ENCODE data around the gene CDK13.

The CDK13 gene

DNA sequence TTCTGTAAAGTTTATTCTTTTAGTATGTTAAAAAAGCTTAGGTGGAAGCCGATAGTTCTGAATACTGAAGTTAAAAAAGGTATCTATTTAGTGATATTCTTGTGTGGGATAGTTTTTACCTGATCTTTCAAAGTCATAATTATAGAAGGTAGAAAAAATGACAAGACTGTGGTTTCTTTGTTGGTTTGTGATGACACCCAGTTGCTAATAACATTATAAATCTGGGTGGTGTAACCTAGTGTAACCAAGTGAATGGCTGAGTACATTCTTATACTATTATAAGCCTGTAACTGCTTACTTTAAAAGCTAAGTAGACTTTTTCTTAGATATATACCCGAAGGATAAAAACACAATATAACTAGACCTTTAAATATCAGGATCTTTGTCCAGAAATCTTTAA is 2.3 kb downstream of the CDK13 start:
- no peak for ATAC-seq (replicated peaks; ENCODE audit: extremely low read depth, poor library complexity, severe bottlenecking)
- no peaks in the 10 kb centered on the region for H3K9me3 Mint-ChIP-seq
- no peaks in the 10 kb centered on the region for H3K27me3 Mint-ChIP-seq
- H3K4me1 Mint-ChIP-seq, result peaks cover 61% of the 10 kb centered on the region
- H3K36me3 Mint-ChIP-seq (ENCODE audit: insufficient read depth), result peaks cover 38% of the 10 kb centered on the region
- peak overlapping the region; percentile 95 for H3K4me3 Mint-ChIP-seq
- H3K27ac Mint-ChIP-seq (ENCODE audit: low read depth), result peak overlapping the region; percentile 99
- no peak for DNase-seq (ENCODE audit: low spot score in 2 of 2)

GRCh38 chr7:39952803-39953202 is 2.7 kb downstream of the CDK13 start:
- DNase-seq (ENCODE audit: low spot score in 2 of 2) (no peak), ATAC-seq (replicated peaks; ENCODE audit: extremely low read depth, poor library complexity, severe bottlenecking) (no peak)
- peaks cover 38% of the 10 kb centered on the region for H3K36me3 Mint-ChIP-seq (ENCODE audit: insufficient read depth)
- peak overlapping the region; percentile 99 for H3K27ac Mint-ChIP-seq (ENCODE audit: low read depth)
- H3K4me1 Mint-ChIP-seq, result peaks cover 61% of the 10 kb centered on the region
- peak overlapping the region; percentile 95 for H3K4me3 Mint-ChIP-seq
- no peaks in the 10 kb centered on the region for H3K9me3 Mint-ChIP-seq
- no peaks in the 10 kb centered on the region for H3K27me3 Mint-ChIP-seq

- H3K4me3 Mint-ChIP-seq, result peak overlapping the region; percentile 95
- no peaks in the 10 kb centered on the region for H3K27me3 Mint-ChIP-seq
- DNase-seq (ENCODE audit: low spot score in 2 of 2) (no peak), ATAC-seq (replicated peaks; ENCODE audit: extremely low read depth, poor library complexity, severe bottlenecking) (no peak)
- H3K36me3 Mint-ChIP-seq (ENCODE audit: insufficient read depth), result peaks cover 31% of the 10 kb centered on the region
- H3K27ac Mint-ChIP-seq (ENCODE audit: low read depth), result peak overlapping the region; percentile 6
- peaks cover 61% of the 10 kb centered on the region for H3K4me1 Mint-ChIP-seq
- H3K9me3 Mint-ChIP-seq, result no peaks in the 10 kb centered on the region
These were observed 4.6 kb downstream of the CDK13 start for GRCh38 chr7:39954694-39955093.

DNA sequence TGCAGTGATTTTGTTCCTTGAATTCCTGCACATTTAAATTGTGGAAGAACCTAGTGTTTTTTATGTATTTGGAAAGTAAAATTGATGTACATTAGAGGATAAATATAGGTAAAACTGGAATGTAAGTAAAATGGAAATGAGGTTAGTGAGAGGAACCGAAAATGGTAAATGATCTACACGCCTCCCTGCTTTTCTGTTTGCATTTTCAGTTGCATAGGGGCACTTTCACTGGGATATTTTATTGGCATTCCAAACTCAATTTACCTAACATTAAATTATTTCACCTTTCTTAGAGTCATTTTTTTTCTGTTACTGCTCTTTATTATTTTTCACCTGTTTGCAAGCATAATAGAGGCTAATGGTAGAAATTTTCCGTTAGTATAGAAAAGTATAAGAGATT is 8.0 kb downstream of the CDK13 start:
- Mint-ChIP-seq H3K36me3 (ENCODE audit: insufficient read depth) (peaks cover 22% of the 10 kb centered on the region), H3K4me1 (peaks cover 68% of the 10 kb centered on the region), H3K27ac (ENCODE audit: low read depth) (no peak overlapping the region), H3K27me3 (no peaks in the 10 kb centered on the region), H3K4me3 (no peak overlapping the region), H3K9me3 (no peaks in the 10 kb centered on the region)
- no peak for DNase-seq (ENCODE audit: low spot score in 2 of 2)
- no peak for ATAC-seq (replicated peaks; ENCODE audit: extremely low read depth, poor library complexity, severe bottlenecking)

DNA sequence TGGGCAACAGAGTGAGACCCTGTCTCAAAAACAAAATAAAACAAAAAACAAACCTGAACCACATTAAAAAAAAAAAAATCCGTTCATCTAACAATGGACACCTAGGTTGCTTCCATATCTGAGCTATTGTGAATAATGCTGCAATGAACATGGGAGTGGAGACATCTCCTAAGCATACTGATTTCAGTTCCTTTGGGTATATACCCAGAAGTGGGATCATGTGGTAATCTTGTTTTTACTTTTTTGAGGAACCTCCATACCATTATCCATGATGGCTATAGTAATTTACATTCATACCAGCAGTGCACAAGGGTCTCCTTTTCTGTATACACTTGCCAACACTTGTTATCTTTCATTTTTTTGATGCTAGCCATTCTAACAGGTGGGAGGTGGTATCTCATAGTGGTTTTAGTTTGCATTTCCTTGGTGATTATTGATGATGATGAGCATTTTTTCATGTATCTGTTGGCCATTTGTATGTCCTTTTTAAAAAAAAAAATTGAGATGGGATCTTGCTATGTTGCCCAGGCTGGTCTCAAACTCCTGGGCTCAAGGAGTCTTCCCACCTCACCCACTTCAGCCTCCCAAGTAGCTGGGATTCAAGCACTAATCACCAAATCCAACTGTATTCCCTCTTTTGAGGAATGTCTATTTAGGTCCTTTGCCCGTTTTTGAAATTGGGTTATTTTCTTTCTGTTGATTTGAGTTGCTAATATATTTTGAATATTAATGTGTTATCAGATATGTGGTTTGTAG is 17.5 kb downstream of the CDK13 start:
- Mint-ChIP-seq H3K27ac (ENCODE audit: low read depth) (peak overlapping the region; percentile 47), H3K4me3 (peak overlapping the region; percentile 42)

GRCh38 chr7:39969431-39969830 is 19.4 kb downstream of the CDK13 start:
- Mint-ChIP-seq H3K9me3 (no peaks in the 10 kb centered on the region), H3K36me3 (ENCODE audit: insufficient read depth) (peaks cover 8% of the 10 kb centered on the region), H3K4me1 (peaks cover 80% of the 10 kb centered on the region), H3K4me3 (peak overlapping the region; percentile 42), H3K27ac (ENCODE audit: low read depth) (peak overlapping the region; percentile 22), H3K27me3 (no peaks in the 10 kb centered on the region)
- DNase-seq (ENCODE audit: low spot score in 2 of 2) (no peak), ATAC-seq (replicated peaks; ENCODE audit: extremely low read depth, poor library complexity, severe bottlenecking) (no peak)

More for the DNA sequence above, 17.5 kb downstream of the CDK13 start:
- H3K9me3 Mint-ChIP-seq, result no peaks in the 10 kb centered on the region
- H3K36me3 Mint-ChIP-seq (ENCODE audit: insufficient read depth), result peaks cover 8% of the 10 kb centered on the region
- ATAC-seq (replicated peaks; ENCODE audit: extremely low read depth, poor library complexity, severe bottlenecking) (no peak), DNase-seq (ENCODE audit: low spot score in 2 of 2) (no peak)
- no peaks in the 10 kb centered on the region for H3K27me3 Mint-ChIP-seq
- peaks cover 85% of the 10 kb centered on the region for H3K4me1 Mint-ChIP-seq

GRCh38 chr7:39971924-39972323 is 21.9 kb downstream of the CDK13 start:
- ATAC-seq (replicated peaks; ENCODE audit: extremely low read depth, poor library complexity, severe bottlenecking), result no peak
- Mint-ChIP-seq H3K27ac (ENCODE audit: low read depth) (no peak overlapping the region), H3K4me3 (no peak overlapping the region), H3K4me1 (peaks cover 62% of the 10 kb centered on the region), H3K9me3 (no peaks in the 10 kb centered on the region), H3K36me3 (ENCODE audit: insufficient read depth) (peaks cover 12% of the 10 kb centered on the region), H3K27me3 (no peaks in the 10 kb centered on the region)
- no peak for DNase-seq (ENCODE audit: low spot score in 2 of 2)

- Mint-ChIP-seq H3K4me3 (no peak overlapping the region), H3K36me3 (ENCODE audit: insufficient read depth) (peaks cover 8% of the 10 kb centered on the region), H3K4me1 (peaks cover 43% of the 10 kb centered on the region), H3K27me3 (no peaks in the 10 kb centered on the region), H3K9me3 (no peaks in the 10 kb centered on the region), H3K27ac (ENCODE audit: low read depth) (no peak overlapping the region)
- ATAC-seq (replicated peaks; ENCODE audit: extremely low read depth, poor library complexity, severe bottlenecking) (no peak), DNase-seq (ENCODE audit: low spot score in 2 of 2) (no peak)
These were observed 23.7 kb downstream of the CDK13 start for GRCh38 chr7:39973801-39974200.

DNA sequence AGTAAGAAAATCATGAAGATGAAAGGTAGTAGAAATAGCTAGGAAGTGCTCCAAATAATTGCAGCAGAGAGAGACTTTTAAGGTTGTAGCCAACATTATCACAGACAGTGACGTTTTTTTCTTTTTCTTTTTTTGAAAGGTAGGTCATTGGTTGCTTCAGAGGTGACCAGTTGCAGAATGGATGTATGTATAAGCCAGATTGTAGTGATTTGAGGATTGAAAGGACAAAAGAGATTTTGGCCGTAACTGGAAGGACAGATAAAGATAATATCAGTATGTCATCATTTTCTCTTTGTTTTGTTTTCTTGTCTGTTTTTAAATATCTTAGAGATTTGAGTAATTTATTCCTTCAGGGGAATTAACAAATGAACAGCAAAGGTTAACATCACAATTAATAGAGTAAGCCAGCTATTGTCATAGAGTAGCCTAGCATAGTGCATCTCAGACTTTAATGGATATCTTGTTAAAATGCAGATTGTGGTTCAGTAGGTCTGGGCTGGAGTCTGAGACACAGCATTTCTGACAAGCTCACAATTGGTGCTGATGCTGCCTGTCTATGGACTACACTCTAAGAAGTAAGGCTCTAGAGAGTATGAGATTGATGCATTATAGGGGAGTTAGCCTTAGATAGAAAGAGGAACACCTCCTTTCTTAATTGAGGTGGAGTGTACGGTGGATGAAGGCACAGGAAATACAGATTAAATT is 28.3 kb downstream of the CDK13 start:
- H3K4me1 Mint-ChIP-seq, result peaks cover 15% of the 10 kb centered on the region
- peak; percentile 45 for ATAC-seq (replicated peaks; ENCODE audit: extremely low read depth, poor library complexity, severe bottlenecking)
- H3K27ac Mint-ChIP-seq (ENCODE audit: low read depth), result no peak overlapping the region
- no peaks in the 10 kb centered on the region for H3K9me3 Mint-ChIP-seq
- H3K4me3 Mint-ChIP-seq, result no peak overlapping the region
- no peak for DNase-seq (ENCODE audit: low spot score in 2 of 2)
- no peaks in the 10 kb centered on the region for H3K27me3 Mint-ChIP-seq
- peaks cover 6% of the 10 kb centered on the region for H3K36me3 Mint-ChIP-seq (ENCODE audit: insufficient read depth)

DNA sequence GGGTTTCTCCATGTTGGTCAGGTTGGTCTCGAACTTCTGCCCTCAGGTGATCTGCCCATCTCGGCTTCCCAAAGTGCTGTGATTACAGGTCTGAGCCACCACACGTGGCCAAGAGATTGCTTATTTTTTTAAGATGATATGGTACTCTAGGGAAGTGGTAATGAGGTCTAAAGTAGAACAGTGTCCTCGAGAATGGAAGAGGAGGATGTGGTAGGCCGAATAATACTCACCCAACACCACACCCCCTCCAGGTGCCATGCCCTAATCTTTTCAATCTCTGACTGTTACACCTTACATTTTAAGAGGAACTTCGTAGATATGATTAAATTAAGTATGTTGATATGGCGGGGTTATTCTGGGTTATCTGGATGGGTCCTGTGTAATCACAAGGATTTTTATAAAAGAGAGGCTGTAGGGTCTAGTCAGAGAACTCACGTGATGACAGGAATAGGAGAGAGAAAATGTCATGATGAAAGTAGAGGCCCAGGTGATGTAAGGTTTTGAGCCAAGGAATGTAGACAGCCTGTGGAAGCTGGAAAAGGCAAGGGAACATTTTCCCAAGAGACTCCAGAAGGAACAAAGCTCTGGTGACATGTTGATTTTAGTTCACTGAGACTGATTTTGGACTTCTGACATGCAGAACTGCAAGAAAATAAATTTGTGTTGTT is 29.5 kb downstream of the CDK13 start:
- H3K27me3 Mint-ChIP-seq, result no peaks in the 10 kb centered on the region
- no peaks in the 10 kb centered on the region for H3K9me3 Mint-ChIP-seq
- H3K27ac Mint-ChIP-seq (ENCODE audit: low read depth), result no peak overlapping the region
- H3K4me1 Mint-ChIP-seq, result peaks cover 19% of the 10 kb centered on the region
- peaks cover 7% of the 10 kb centered on the region for H3K36me3 Mint-ChIP-seq (ENCODE audit: insufficient read depth)
- DNase-seq (ENCODE audit: low spot score in 2 of 2), result peak in 1 of 2 donors; percentile 31
- no peak overlapping the region for H3K4me3 Mint-ChIP-seq
- ATAC-seq (replicated peaks; ENCODE audit: extremely low read depth, poor library complexity, severe bottlenecking), result peak; percentile 89

- Mint-ChIP-seq H3K4me3 (no peak overlapping the region), H3K27ac (ENCODE audit: low read depth) (peak overlapping the region; percentile 75), H3K36me3 (ENCODE audit: insufficient read depth) (peaks cover 27% of the 10 kb centered on the region), H3K27me3 (no peaks in the 10 kb centered on the region), H3K9me3 (no peaks in the 10 kb centered on the region), H3K4me1 (peaks cover 54% of the 10 kb centered on the region)
- DNase-seq (ENCODE audit: low spot score in 2 of 2) (no peak), ATAC-seq (replicated peaks; ENCODE audit: extremely low read depth, poor library complexity, severe bottlenecking) (no peak)
These were observed 35.4 kb downstream of the CDK13 start for GRCh38 chr7:39985398-39985918.

- ATAC-seq (replicated peaks; ENCODE audit: extremely low read depth, poor library complexity, severe bottlenecking) (peak; percentile 31), DNase-seq (ENCODE audit: low spot score in 2 of 2) (no peak)
- peaks cover 28% of the 10 kb centered on the region for H3K36me3 Mint-ChIP-seq (ENCODE audit: insufficient read depth)
- no peak overlapping the region for H3K27ac Mint-ChIP-seq (ENCODE audit: low read depth)
- no peaks in the 10 kb centered on the region for H3K9me3 Mint-ChIP-seq
- peaks cover 55% of the 10 kb centered on the region for H3K4me1 Mint-ChIP-seq
- no peaks in the 10 kb centered on the region for H3K27me3 Mint-ChIP-seq
- no peak overlapping the region for H3K4me3 Mint-ChIP-seq
These were observed 37.7 kb downstream of the CDK13 start for GRCh38 chr7:39987641-39988347.
